Subcutaneous adipose tissue (tissue), 4 donors: Measurements from ENCODE around the gene ADAMTS15. TPM values are rescaled to one million over a fixed set of nuclear protein-coding genes. Genes with fewer than 3 reads are reported as not detected.

Experiments
- CTCF ChIP-seq: fragments of 450-650 bp; IDR thresholded peaks from one replicate; pipeline ENCODE4 v1.5.1; 2016; ENCODE audit warnings: low read depth, mild to moderate bottlenecking, control low read depth, antibody characterized with exemption, moderate library complexity
- total RNA-seq, 4 donors: library from RNA; depleted of rRNA; stranded (reverse); fragments of >200 nt; gene quantifications; one replicate each; pipeline ENCODE4 v1.1.0, GENCODE V29; 2016

Gene ADAMTS15
- total RNA-seq, 4 donors from 2014 or later, result 15.0 to 44.7 (median 26.1) TPM

- no peak for TF ChIP-seq CTCF
Measured at GRCh38 chr11:130433357-130433756, 15.1 kb upstream of the ADAMTS15 start.

- TF ChIP-seq CTCF, result no peak
Measured at GRCh38 chr11:130434521-130435223, 13.8 kb upstream of the ADAMTS15 start.

GRCh38 chr11:130435671-130436070 is 12.8 kb upstream of the ADAMTS15 start:
- TF ChIP-seq CTCF, result no peak

GRCh38 chr11:130436171-130436570 is 12.3 kb upstream of the ADAMTS15 start:
- no peak for TF ChIP-seq CTCF

GRCh38 chr11:130437848-130438247 is 10.6 kb upstream of the ADAMTS15 start:
- no peak for TF ChIP-seq CTCF

GRCh38 chr11:130439160-130439519 is 9.3 kb upstream of the ADAMTS15 start:
- no peak for TF ChIP-seq CTCF

- TF ChIP-seq CTCF, result no peak
Measured at GRCh38 chr11:130439876-130440275, 8.6 kb upstream of the ADAMTS15 start.
